SIG-M5 treated with dmso at 0.1 percent for 504 hours (cell line): ENCODE data around the gene PLA1A.
"Not testable (repeated sequence)": the region's sequence is repeated elsewhere in the genome, so short reads cannot be mapped to it uniquely, and the experiment has no call there.

Experiments
- DNase-seq: peaks from one replicate; lab custom pipeline; 2025; ENCODE audit not compliant: unreplicated experiment; lab: John Stamatoyannopoulos, UW

Gene PLA1A

DNA sequence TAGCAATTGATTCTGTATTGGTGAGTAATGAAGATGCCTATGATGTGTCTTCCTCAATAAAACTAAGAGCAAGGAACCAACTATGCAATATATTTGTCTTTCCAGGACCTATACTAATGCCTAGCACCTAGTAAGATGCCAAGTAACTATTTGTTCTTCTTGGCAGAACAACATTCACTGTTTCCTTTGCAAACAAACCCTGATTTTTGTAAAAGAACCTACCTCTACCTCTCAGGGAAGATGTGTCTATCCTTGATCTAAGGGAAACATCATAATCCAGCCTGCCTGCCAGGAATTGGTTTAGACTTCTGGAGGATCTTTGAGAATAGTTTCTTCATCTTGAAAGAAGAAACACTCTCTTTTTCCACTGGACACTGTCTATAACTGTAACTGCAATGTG is 22.2 kb upstream of the PLA1A start:
- DNase-seq: no peak

GRCh38 chr3:119579366-119580066 is 18.2 kb upstream of the PLA1A start, which contains the start of gene ADPRH:
Gene ADPRH, plus strand, starts transcription at chr3:119579492. Its CDS starts 2,678 bp downstream, at chr3:119582170.
- no peak for DNase-seq

DNA sequence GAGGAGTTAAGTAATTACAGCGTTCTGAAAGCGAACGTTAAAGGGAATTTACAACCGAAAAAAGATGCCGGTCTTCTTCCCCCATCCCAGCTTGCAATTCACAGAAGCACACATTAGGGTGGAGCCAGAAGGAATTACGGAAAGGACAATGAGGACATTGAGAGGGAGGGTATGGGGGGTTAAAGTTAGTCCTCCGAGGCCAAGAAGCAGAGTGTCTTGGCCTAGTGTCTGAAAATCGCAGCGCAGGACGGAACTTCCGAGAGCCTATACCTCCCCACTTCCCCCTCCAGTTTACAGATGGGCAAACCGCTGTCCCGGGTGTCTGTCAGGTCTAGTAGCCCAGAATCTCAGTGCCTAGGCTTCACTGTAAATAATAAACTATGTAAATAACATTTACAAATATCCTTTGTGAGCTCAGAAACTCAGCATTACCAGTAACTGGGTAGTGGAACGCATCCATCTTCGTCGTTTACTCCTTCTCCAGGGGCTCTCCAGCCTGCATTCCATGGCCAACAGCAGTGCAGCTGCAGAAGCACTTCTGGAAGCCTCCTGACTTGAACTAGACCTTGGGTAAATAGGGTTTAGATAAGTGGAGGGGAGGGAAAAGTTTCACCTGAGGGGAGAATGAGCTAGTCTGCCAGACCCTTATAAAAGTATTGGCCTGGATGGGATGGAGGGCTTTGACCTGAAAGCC is 17.5 kb upstream of the PLA1A start:
- no peak for DNase-seq

DNA sequence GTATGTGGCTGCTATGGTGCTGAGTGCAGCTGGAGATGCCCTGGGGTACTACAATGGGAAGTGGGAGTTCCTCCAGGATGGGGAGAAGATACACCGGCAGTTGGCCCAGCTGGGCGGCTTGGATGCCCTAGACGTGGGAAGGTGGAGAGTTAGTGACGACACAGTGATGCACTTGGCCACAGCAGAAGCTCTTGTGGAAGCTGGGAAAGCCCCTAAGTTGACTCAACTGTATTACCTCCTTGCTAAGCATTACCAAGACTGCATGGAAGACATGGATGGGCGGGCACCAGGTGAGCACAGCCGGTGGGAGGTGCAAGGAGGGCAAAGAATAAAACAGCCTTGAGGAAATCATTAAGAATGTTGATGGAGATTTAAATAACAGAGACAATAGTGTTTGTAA is 15.5 kb upstream of the PLA1A start:
- DNase-seq: no peak

GRCh38 chr3:119585208-119585607 is 12.5 kb upstream of the PLA1A start:
- no peak for DNase-seq

GRCh38 chr3:119585856-119586570 is 11.7 kb upstream of the PLA1A start:
- no peak for DNase-seq

GRCh38 chr3:119586733-119587172 is 10.9 kb upstream of the PLA1A start:
- DNase-seq: no peak

DNA sequence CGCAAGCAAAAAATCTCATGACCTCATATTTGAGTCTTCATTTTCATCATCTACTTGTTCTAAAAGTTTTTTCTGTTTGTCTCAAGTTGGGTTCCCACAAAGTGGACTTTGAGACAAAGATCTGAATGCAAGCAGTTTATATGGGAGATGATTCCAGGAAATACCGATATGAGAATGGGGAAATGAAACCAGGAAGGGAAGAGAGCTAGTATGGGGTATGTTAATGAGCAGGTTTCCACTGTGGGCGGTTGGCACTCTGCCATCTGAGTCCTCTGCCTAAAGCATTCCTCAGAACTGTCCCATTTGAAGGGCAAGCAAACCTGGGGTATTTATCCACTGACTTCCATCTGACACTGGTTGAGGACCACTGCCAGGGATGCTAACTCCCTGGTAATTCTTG is 9.6 kb upstream of the PLA1A start:
- peak; percentile 61 for DNase-seq

DNA sequence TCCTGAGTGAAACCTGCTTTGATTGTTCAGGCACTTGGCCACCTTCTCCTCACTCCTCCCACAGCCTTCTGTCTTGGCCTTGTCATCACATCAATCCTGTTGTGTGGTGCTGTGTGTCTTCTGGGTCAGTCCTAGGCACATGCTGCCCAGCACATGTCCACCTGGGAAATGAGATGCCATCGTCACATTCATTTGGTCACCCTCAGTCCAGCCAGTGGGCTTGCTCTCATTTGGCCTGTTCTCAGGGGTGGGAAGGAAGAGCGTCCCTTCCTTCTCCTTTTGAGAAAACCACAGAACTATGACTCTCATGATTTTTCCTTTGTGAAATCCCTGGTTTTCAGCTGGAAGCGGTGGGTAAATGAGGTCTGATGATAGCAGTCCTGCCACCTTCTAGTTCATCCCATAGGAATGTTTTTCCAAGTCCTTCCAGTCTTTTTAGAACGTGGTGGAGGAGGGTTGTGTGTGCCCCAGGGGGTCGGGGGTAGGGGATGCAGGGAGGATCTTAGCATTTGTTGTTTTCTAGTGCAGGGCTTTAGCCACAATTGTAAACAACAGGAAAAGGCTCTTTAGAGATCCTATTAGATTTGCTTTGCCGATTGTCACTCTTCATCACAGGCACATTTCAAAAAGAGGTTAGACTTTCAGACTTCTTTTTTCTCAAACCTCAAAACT is 8.4 kb upstream of the PLA1A start:
- DNase-seq: no peak

DNA sequence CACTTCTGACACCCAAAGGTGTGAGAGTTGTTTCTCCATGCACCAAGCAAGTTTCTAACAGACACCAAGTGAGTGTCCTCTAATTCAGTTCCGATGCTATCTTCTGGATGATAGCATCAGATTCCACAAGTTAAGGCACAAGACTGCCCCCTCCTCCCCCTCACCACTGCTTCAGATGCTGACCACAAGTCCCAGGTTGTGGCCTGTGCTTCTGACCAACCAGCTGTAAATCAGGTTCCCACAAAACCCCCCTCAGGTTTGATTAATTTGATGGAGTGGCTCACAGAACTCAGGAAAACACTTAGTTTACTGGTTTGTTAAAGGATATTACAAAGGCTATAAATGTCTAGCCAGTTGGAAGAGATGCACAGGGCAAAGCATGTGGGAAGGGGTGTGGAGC is 7.0 kb upstream of the PLA1A start:
- DNase-seq: no peak

- DNase-seq: no peak
Observed at GRCh38 chr3:119592861-119593260, 4.8 kb upstream of the PLA1A start.

- DNase-seq: no peak
Observed at GRCh38 chr3:119594066-119594465, 3.6 kb upstream of the PLA1A start.

GRCh38 chr3:119594929-119595328 is 2.8 kb upstream of the PLA1A start:
- DNase-seq: not testable (repeated sequence)

DNA sequence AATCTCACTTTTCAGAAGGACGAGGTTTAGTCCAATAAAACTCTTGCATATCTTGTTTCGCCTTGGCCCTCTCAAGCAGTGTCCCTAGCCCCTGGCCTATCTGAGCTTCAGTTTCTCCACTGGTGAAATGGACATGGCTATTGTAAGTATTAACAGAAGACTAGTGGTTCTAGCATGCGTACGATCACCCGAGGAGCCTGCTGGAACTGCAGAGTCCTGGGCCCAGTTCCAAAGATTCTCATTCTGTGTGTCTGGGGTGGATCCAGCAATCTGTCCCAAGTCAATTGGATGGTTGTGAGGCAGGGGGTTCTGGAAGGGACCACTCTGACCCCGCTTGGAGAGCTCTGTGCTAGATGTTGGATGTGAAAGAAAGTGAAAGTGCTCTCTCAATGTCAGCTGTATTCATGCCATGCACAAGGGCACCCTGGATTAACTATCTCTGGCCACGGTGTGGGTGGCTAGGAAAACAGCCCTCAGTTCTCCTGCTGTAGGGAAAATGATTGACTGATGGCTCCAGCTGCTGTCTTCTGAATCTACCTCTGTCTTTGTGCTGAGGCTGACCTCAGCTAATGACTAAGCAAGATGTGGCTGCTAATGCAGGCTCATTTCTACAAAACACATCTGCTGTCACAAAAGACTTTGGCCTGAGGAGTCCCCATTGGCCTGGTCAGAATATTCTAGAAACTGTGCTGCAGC is 1.9 kb upstream of the PLA1A start:
- DNase-seq: no peak

- DNase-seq: no peak
Observed at GRCh38 chr3:119596398-119596797, 1.3 kb upstream of the PLA1A start.

DNA sequence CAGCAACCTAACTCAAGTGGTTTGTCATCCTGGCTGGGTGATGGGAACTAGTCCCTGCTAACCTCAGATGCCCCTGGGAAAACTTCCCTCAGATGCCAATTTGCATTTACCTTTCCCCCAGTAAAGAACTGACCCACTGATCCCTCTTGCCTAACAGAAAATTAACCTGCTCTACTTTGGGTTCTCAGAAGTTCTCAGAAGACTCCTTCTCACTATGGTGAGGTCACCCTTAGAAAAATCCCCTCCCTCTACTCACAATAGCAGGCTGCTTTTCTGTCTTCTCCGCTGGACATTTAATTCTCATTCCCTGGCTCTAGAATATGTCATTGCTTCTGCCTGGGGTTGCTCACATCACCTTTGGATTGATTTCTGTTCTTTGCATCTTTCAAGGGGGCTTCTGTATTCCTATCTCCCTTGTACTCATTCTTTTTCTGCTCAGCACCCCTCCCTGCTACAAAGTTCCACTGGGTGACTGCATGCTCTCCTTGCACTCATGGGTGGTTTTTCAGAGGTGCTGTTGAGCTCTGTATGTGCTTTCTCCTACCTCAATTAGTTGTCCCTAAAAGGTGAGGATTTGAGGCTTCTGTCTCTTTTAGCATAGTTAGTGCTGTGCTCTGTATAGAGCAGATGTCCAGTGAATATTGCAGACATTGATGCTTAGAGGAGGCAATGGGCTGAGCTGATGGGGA is 869 bp downstream of the PLA1A start:
- no peak for DNase-seq

- DNase-seq: no peak
Observed at GRCh38 chr3:119599558-119600174, 2.0 kb downstream of the PLA1A start.

GRCh38 chr3:119600732-119601131 is 3.0 kb downstream of the PLA1A start:
- no peak for DNase-seq

DNA sequence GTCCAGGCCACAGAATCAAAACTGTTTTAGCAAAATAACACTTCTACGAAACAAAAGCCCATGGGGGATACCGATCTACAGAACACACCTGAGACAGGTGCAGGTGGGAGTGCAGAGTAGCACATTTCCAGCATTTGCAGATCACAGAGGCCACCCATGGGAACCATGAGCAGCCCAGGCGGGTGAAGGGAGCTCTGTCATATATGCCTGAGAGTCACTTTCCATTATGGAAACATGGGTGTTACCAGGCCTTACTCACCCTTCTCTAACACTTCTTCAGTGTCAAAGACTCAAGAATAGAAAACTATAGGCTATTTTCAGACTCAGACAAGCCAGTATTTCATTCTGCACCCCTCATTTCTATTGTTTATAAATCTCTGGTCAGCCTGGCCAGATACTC is 3.5 kb downstream of the PLA1A start:
- DNase-seq: no peak

GRCh38 chr3:119602676-119603075 is 5.0 kb downstream of the PLA1A start:
- DNase-seq: no peak
